GM10266 (cell line): ENCODE measurements around the gene ADM2.
"Not testable (repeated sequence)": the region's sequence is repeated elsewhere in the genome, so short reads cannot be mapped to it uniquely, and the experiment has no call there.

ENCODE experiments used
- DNase-seq: peaks from one replicate; pipeline ENCODE4 v3.0.0; 2012; ENCODE audit errors: extremely low spot score
- TF ChIP-seq, protein P1 (sequence below): IDR thresholded peaks from 2 replicates; pipeline ENCODE4 v1.5.1; 2012; ENCODE audit warnings: mild to moderate bottlenecking, low read depth; ENCODE audit not compliant: control insufficient read depth, insufficient read depth; ENCODE audit errors: missing control alignments

ADM2 gene

GRCh38 chr22:50513175-50513574 lies 31.8 kb downstream of the ADM2 start:
- TF ChIP-seq, protein P1, sequence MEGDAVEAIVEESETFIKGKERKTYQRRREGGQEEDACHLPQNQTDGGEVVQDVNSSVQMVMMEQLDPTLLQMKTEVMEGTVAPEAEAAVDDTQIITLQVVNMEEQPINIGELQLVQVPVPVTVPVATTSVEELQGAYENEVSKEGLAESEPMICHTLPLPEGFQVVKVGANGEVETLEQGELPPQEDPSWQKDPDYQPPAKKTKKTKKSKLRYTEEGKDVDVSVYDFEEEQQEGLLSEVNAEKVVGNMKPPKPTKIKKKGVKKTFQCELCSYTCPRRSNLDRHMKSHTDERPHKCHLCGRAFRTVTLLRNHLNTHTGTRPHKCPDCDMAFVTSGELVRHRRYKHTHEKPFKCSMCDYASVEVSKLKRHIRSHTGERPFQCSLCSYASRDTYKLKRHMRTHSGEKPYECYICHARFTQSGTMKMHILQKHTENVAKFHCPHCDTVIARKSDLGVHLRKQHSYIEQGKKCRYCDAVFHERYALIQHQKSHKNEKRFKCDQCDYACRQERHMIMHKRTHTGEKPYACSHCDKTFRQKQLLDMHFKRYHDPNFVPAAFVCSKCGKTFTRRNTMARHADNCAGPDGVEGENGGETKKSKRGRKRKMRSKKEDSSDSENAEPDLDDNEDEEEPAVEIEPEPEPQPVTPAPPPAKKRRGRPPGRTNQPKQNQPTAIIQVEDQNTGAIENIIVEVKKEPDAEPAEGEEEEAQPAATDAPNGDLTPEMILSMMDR, result no peak
- DNase-seq, result no peak

- DNase-seq, result no peak
- TF ChIP-seq, protein P1, result no peak
These were observed 34.7 kb downstream of the ADM2 start for GRCh38 chr22:50516068-50516467.

DNA sequence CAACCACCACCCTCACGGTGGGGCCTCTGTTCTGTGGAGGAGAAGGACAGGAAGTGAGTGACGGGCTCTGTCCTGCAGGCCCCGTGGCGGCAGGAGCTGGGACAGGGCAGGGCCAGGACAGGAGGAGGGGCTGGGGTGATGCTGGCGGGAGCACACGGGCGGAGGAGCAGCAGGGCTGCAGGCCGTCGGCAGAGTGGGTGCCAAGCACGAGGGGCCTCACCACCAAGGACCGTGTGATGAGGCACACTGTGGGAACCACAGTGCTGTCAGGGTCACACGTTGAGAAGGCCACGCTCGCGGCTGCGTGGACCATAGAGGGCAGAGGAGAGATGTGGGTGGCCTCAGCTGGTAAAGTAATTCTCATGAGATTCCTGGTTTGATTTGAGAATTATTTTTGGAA lies 35.5 kb downstream of the ADM2 start:
- DNase-seq, result no peak
- TF ChIP-seq, protein P1, result no peak

DNA sequence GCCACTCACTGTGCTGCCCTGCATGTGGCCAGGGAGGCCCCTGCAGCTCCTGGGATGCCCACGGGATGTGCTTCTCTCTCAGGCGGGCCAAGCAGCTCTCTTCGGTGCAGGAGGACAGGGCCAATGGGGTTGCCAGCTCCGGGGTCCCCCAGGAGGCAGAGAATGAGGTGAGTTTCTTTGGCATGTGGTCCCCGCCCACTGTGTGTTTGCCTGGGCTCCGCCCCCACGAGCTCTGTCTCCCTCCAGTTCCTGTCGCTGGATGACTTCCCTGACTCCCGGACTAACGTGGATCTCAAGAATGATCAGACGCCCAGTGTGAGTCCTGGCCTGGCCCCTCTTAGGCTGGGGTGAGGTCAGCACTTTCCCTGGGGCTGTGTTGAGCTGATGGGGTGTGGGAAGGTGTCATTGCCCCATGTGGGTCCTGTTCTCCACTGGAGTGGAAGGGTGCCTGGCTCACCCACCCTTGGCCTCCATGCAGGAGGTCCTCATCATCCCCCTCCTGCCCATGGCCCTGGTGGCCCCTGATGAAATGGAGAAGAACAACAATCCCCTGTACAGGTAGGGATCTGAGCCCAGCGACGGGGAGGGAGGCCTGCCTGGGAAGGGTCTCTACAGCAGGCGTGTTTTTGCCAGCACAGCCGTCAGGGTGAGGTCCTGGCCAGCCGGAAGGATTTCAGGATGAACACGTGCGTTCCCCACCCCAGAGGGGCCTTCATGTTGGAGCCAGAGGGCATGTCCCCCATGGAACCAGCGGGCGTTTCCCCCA lies 36.3 kb downstream of the ADM2 start:
- no peak for DNase-seq
- TF ChIP-seq, protein P1, result no peak

DNA sequence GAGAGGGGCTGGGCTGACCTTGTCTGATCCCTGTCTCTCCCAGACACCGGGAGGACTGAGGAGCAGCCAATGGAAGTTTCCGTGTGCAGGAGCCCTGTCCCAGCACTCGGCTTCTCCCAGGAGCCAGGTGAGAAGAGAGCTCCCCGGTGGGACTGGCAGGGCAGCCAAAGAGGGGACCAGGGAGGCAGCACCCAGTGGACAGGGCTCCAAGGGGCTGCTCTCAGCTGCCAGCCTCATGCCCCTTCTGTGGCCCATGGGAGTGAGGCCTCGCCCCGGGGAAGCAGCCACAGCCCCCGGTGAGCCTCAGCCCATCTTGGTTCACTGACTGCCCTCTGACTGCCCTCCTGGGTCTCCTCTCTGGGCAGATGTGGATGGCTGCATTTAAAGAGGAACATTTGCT lies 37.3 kb downstream of the ADM2 start:
- DNase-seq, result no peak

DNA sequence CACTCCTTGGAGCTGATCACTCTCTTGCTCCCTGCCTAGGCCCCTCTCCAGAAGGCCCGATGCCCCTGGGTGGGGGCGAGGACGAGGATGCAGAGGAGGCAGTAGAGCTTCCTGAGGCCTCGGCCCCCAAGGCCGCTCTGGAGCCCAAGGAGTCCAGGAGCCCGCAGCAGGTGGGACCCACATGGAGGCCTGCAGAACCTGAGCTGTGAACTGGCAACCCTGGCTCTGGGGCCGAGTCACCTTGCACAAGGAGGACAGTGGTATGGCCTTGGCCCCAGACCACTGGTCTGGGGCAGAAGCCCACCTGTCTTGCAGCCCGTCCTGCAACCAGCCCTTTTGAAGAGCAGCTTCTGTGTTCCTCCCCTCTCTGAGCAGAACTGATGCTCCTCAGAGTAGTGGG lies 37.8 kb downstream of the ADM2 start:
- no peak for DNase-seq
- TF ChIP-seq, protein P1, result no peak

More for the DNA sequence above, 37.3 kb downstream of the ADM2 start:
- TF ChIP-seq, protein P1, result no peak

DNA sequence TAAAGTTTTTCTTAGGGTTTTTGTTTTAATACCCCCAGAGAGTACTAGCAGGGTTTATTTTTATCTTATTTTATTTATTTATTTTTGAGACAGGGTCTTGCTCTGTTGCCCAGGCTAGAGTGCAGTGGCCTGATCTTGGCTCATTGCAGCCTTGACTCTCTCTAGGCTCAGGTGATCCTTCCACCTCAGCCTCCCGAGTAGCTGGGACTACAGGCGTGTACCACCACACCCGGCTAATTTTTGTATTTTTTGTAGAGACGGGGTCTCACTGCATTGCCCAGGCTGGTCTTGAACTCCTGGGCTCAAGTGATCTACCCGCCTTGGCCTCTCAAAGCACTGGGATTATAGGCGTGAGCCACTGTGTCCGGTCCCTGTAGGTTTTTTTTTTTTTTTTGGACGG lies 38.8 kb downstream of the ADM2 start:
- not testable (repeated sequence) for DNase-seq

DNA sequence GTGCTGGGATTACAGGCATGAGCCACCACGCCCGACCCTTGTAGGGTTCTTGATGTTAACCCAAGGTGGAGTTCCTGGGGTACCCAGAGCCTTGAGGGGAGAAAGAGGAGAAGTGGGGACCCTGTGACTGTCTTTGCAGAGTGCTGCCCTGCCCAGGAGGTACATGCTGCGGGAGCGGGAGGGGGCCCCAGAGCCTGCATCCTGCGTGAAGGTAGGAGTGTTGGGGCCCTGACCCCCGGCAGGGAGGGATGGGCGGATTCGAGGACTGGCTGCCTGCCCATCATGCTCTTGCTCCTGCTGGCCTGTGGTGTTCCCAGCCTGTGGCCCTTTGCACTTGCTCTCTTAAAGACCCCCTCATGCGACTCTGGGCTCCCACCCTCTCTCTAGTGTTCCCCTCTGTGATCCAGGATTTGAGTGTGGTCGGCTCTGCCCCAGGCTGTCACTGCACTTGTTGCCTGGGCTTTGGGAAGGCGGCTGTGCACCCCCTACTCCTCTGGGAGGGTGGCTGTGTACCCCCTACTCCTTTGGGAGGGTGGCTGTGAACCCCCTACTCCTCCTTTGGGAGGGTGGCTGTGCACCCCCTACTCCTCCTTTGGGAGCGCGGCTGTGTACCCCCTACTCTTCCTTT lies 39.6 kb downstream of the ADM2 start:
- TF ChIP-seq, protein P1, result no peak
- no peak for DNase-seq
